NOMO-1 treated with dmso at 0.1 percent for 144 hours (cell line): ENCODE data around the gene OR1J4.
"Not testable (repeated sequence)": the region's sequence is repeated elsewhere in the genome, so short reads cannot be mapped to it uniquely, and the experiment has no call there.

ENCODE experiments used
- DNase-seq: peaks from one replicate; lab custom pipeline; 2025; ENCODE audit not compliant: unreplicated experiment; lab: John Stamatoyannopoulos, UW

Gene OR1J4

GRCh38 chr9:122518841-122519240 is at the start of gene OR1J4:
TSS of gene OR1J4 (plus strand) at chr9:122519141. CDS start at chr9:122519141, 0 bp downstream.
- DNase-seq, result no peak

- no peak for DNase-seq
These were observed 44.4 kb upstream of the OR1J4 start for GRCh38 chr9:122474561-122474960.

- no peak for DNase-seq
These were observed 43.2 kb upstream of the OR1J4 start for GRCh38 chr9:122475717-122476116.

- DNase-seq, result no peak
These were observed 41.6 kb upstream of the OR1J4 start for GRCh38 chr9:122477346-122477745.

GRCh38 chr9:122477826-122478225 is 41.1 kb upstream of the OR1J4 start, which contains the start of gene OR1J1:
TSS of gene OR1J1 (minus strand) at chr9:122477926. CDS start at chr9:122477926, 0 bp downstream.
- no peak for DNase-seq

GRCh38 chr9:122479062-122479461 is 39.9 kb upstream of the OR1J4 start:
- DNase-seq, result no peak

GRCh38 chr9:122498883-122499288 is 20.1 kb upstream of the OR1J4 start:
- no peak for DNase-seq

- no peak for DNase-seq
These were observed 12.0 kb upstream of the OR1J4 start for GRCh38 chr9:122506964-122507363.

- DNase-seq, result no peak
These were observed 8.4 kb upstream of the OR1J4 start, which contains the start of gene OR1J2 for GRCh38 chr9:122510502-122510901. TSS of gene OR1J2 (plus strand) at chr9:122510802. CDS start at chr9:122510802, 0 bp downstream.

GRCh38 chr9:122518226-122518625 is 715 bp upstream of the OR1J4 start:
- DNase-seq, result no peak

GRCh38 chr9:122519376-122519775 is 435 bp downstream of the OR1J4 start:
- DNase-seq, result no peak

- no peak for DNase-seq
These were observed 7.7 kb downstream of the OR1J4 start for GRCh38 chr9:122526602-122527001.

GRCh38 chr9:122527193-122527592 is 8.3 kb downstream of the OR1J4 start, which contains the start of gene OR1N1:
TSS of gene OR1N1 (minus strand) at chr9:122527293. CDS start at chr9:122527293, 0 bp downstream.
- DNase-seq, result no peak

GRCh38 chr9:122531157-122531556 is 12.2 kb downstream of the OR1J4 start:
- not testable (repeated sequence) for DNase-seq

- DNase-seq, result no peak
These were observed 17.2 kb downstream of the OR1J4 start for GRCh38 chr9:122536134-122536533.

- not testable (repeated sequence) for DNase-seq
These were observed 18.1 kb downstream of the OR1J4 start for GRCh38 chr9:122537066-122537465.

- DNase-seq, result no peak
These were observed 19.8 kb downstream of the OR1J4 start for GRCh38 chr9:122538757-122539156.

- no peak for DNase-seq
These were observed 27.3 kb downstream of the OR1J4 start for GRCh38 chr9:122546196-122546595.

- DNase-seq, result no peak
These were observed 32.4 kb downstream of the OR1J4 start for GRCh38 chr9:122551371-122551770.

GRCh38 chr9:122552812-122553211 is 33.9 kb downstream of the OR1J4 start, which contains the start of gene OR1N2:
TSS of gene OR1N2 (plus strand) at chr9:122553112. CDS start at chr9:122553212, 100 bp downstream.
- no peak for DNase-seq

- no peak for DNase-seq
These were observed 42.5 kb downstream of the OR1J4 start for GRCh38 chr9:122561446-122561845.

GRCh38 chr9:122562134-122562760 is 43.3 kb downstream of the OR1J4 start:
- no peak for DNase-seq

GRCh38 chr9:122567901-122568300 is 49.0 kb downstream of the OR1J4 start:
- DNase-seq, result no peak
